HFFc6 (cell line): ENCODE data around the gene NPTN. TPM values are rescaled to one million over a fixed set of nuclear protein-coding genes. Genes with fewer than 3 reads are reported as not detected.
A peak's percentile ranks its signal among the peaks of the same experiment; 100 is the strongest.

Experiments used
- DNase-seq: peaks from one replicate; pipeline ENCODE4 v3.0.0-alpha.2; 2018
- H3K27ac Mint-ChIP-seq: 2 replicates; pipeline ENCODE4 v1.8.0; 2020; ENCODE audit warnings: mild to moderate bottlenecking, mixed read lengths
- H3K27me3 Mint-ChIP-seq: 2 replicates; pipeline ENCODE4 v1.8.0; 2021; ENCODE audit warnings: mild to moderate bottlenecking, moderate library complexity, mixed read lengths; ENCODE audit not compliant: insufficient read depth
- H3K36me3 Mint-ChIP-seq: 2 replicates; pipeline ENCODE4 v1.8.0; 2021; ENCODE audit warnings: low read depth, mixed read lengths
- H3K4me1 Mint-ChIP-seq: 2 replicates; pipeline ENCODE4 v1.8.0; 2020; ENCODE audit warnings: low read depth, mixed read lengths
- H3K4me3 Mint-ChIP-seq: 2 replicates; pipeline ENCODE4 v1.8.0; 2020; ENCODE audit warnings: mild to moderate bottlenecking, moderate library complexity, mixed read lengths
- H3K9me3 Mint-ChIP-seq: 2 replicates; pipeline ENCODE4 v1.8.0; 2020; ENCODE audit warnings: mild to moderate bottlenecking, mixed read lengths
- total RNA-seq, 6 experiments: library from RNA; stranded (reverse); fragmentation: NEBNext Ultra II Directional; extraction: Animal tissue kit (Norgen Biotek cat#: 25700); gene quantifications; 2 replicates in 1 of 6; 3 replicates in 5 of 6; pipeline ENCODE4 v1.2.3, GENCODE V29; 2021
- TF ChIP-seq, protein P1 (sequence below): fragments of 200-600 bp; sonication (generic); IDR thresholded peaks from 2 replicates; pipeline ENCODE4 v1.5.0; 2021; ENCODE audit warnings: antibody characterized with exemption, mild to moderate bottlenecking

The NPTN gene
- total RNA-seq, 6 experiments from 2014 or later, result 183 to 215 (median 204) TPM

- TF ChIP-seq, protein P1, sequence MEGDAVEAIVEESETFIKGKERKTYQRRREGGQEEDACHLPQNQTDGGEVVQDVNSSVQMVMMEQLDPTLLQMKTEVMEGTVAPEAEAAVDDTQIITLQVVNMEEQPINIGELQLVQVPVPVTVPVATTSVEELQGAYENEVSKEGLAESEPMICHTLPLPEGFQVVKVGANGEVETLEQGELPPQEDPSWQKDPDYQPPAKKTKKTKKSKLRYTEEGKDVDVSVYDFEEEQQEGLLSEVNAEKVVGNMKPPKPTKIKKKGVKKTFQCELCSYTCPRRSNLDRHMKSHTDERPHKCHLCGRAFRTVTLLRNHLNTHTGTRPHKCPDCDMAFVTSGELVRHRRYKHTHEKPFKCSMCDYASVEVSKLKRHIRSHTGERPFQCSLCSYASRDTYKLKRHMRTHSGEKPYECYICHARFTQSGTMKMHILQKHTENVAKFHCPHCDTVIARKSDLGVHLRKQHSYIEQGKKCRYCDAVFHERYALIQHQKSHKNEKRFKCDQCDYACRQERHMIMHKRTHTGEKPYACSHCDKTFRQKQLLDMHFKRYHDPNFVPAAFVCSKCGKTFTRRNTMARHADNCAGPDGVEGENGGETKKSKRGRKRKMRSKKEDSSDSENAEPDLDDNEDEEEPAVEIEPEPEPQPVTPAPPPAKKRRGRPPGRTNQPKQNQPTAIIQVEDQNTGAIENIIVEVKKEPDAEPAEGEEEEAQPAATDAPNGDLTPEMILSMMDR, result no peak
- no peak overlapping the region for H3K4me3 Mint-ChIP-seq
- no peaks in the 10 kb centered on the region for H3K9me3 Mint-ChIP-seq
- no peaks in the 10 kb centered on the region for H3K36me3 Mint-ChIP-seq
- peaks cover 24% of the 10 kb centered on the region for H3K27me3 Mint-ChIP-seq
- no peaks in the 10 kb centered on the region for H3K4me1 Mint-ChIP-seq
- H3K27ac Mint-ChIP-seq, result no peak overlapping the region
- no peak for DNase-seq
These were observed 27.3 kb upstream of the NPTN start for GRCh38 chr15:73660455-73660854.

- DNase-seq, result no peak
- peaks cover 28% of the 10 kb centered on the region for H3K27me3 Mint-ChIP-seq
- no peaks in the 10 kb centered on the region for H3K36me3 Mint-ChIP-seq
- H3K9me3 Mint-ChIP-seq, result no peaks in the 10 kb centered on the region
- TF ChIP-seq, protein P1, result no peak
- H3K4me3 Mint-ChIP-seq, result no peak overlapping the region
- no peak overlapping the region for H3K27ac Mint-ChIP-seq
- H3K4me1 Mint-ChIP-seq, result no peaks in the 10 kb centered on the region
These were observed 25.5 kb upstream of the NPTN start for GRCh38 chr15:73658645-73659044.

DNA sequence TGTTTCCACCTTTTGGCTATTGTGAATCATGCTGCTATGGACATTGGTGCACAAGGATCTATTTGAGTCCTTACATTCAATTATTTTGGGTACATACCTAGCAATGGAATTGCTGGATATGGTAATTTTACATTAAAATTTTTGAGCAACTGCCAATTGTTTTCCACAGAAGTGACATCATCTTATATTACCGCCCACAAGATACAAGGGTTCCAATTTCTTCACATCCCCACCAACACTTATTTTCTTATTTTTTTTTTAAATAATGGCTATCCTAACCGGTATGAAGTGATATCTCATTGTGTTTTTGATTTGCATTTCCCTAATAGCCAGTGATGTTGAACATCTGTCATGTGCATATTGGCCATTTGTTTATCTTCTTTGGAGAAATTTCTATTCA, 22.5 kb upstream of the NPTN start:
- Mint-ChIP-seq H3K4me3 (no peak overlapping the region), H3K36me3 (no peaks in the 10 kb centered on the region), H3K27ac (no peak overlapping the region)

DNA sequence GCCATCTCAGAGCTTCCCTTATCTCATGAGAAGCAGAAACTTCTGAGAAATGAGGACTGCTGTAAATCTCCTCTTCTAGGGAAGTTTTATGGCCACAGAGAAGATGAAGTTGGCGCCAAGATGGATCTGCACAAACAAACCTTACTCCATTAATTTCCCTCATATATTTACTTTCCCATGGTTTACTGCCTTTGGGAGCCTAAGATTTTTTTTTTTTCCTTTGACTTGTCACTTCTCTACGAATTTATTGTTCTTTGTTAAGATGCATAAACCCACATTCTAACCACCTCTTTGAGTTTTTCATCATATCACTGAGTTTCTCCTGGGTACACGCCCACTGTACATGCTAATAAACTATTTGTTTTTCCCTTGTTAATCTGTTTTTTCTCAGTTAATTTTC, 21.5 kb upstream of the NPTN start:
- Mint-ChIP-seq H3K4me1 (peaks cover 16% of the 10 kb centered on the region), H3K4me3 (no peak overlapping the region), H3K36me3 (no peaks in the 10 kb centered on the region), H3K27ac (no peak overlapping the region), H3K27me3 (peaks cover 23% of the 10 kb centered on the region), H3K9me3 (no peaks in the 10 kb centered on the region)
- no peak for DNase-seq
- TF ChIP-seq, protein P1, result no peak

More for the DNA sequence above, 22.5 kb upstream of the NPTN start:
- TF ChIP-seq, protein P1, result no peak
- Mint-ChIP-seq H3K27me3 (peaks cover 24% of the 10 kb centered on the region), H3K4me1 (peaks cover 5% of the 10 kb centered on the region), H3K9me3 (no peaks in the 10 kb centered on the region)
- no peak for DNase-seq

DNA sequence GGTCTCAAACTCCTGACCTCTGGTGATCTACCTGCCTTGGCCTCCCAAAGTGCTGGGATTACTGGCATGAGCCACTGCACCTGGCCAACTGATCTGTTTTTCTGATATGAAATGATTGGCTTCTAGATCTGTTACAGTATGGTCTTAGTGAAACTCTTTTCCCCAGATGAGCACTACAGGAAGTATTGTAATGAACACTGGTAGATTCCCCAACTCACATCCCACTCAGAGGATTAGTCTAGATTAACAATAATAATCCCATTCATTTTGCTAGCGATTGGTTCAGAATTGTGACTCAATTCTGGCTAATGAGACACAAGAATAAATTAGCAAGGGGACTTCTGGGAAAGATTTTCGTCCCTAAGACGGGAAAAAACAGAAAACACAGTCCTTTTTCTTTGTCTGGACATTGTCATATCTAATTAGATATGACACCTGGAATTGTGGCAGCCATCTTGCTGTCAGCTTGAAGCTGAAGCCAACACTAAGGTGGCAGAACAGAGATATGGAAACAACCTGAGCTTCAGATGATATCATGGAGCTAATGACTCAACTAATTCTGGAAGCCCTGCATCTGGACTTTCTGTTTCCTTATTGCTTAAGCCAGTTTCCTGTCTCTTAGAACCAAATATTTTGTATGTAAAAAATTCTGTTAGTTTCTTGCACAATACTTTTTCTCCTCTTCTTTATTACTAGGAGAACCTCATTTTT, 17.4 kb upstream of the NPTN start:
- DNase-seq, result peak; percentile 41
- Mint-ChIP-seq H3K27ac (no peak overlapping the region), H3K36me3 (no peaks in the 10 kb centered on the region), H3K4me1 (peaks cover 36% of the 10 kb centered on the region), H3K9me3 (no peaks in the 10 kb centered on the region), H3K27me3 (peaks cover 13% of the 10 kb centered on the region), H3K4me3 (no peak overlapping the region)
- TF ChIP-seq, protein P1, result no peak
